Ramos (cell line): ENCODE measurements around the gene DNAH11.
"Not testable (repeated sequence)": the region's sequence is repeated elsewhere in the genome, so short reads cannot be mapped to it uniquely, and the experiment has no call there.

Source experiments
- in situ Hi-C: fragments of 300-500 bp; cut with MboI; formaldehyde crosslinking; loops from one replicate; pipeline ENCODE4 v1.14.3; 2022; ENCODE audit warnings: low sequenced_read_pairs; ENCODE audit not compliant: unreplicated experiment

Gene DNAH11

GRCh38 chr7:21616796-21617436 is 74.1 kb downstream of the DNAH11 start:
- in situ Hi-C loops, result no loop called here

- in situ Hi-C loops, result no loop called here
Measured at GRCh38 chr7:21617513-21617912, 74.7 kb downstream of the DNAH11 start.

- in situ Hi-C loops, result no loop called here
Measured at GRCh38 chr7:21617916-21618390, 75.1 kb downstream of the DNAH11 start.

GRCh38 chr7:21618706-21619105 is 75.9 kb downstream of the DNAH11 start:
- in situ Hi-C loops, result no loop called here

GRCh38 chr7:21620054-21620453 is 77.2 kb downstream of the DNAH11 start:
- in situ Hi-C loops, result no loop called here

GRCh38 chr7:21624320-21624719 is 81.5 kb downstream of the DNAH11 start:
- in situ Hi-C loops, result no loop called here

- in situ Hi-C loops, result no loop called here
Measured at GRCh38 chr7:21636694-21637093, 93.9 kb downstream of the DNAH11 start.

- in situ Hi-C loops, result no loop called here
Measured at GRCh38 chr7:21639206-21639868, 96.5 kb downstream of the DNAH11 start.

GRCh38 chr7:21640105-21640504 is 97.3 kb downstream of the DNAH11 start:
- in situ Hi-C loops, result no loop called here

GRCh38 chr7:21641546-21641945 is 98.7 kb downstream of the DNAH11 start:
- in situ Hi-C loops, result no loop called here

- in situ Hi-C loops, result no loop called here
Measured at GRCh38 chr7:21642422-21642821, 99.6 kb downstream of the DNAH11 start.

- in situ Hi-C loops, result no loop called here
Measured at GRCh38 chr7:21651697-21652096, 108.9 kb downstream of the DNAH11 start.

GRCh38 chr7:21653623-21654022 is 110.8 kb downstream of the DNAH11 start:
- in situ Hi-C loops, result no loop called here

GRCh38 chr7:21656081-21656480 is 113.2 kb downstream of the DNAH11 start:
- in situ Hi-C loops, result no loop called here

GRCh38 chr7:21656796-21657195 is 114.0 kb downstream of the DNAH11 start:
- in situ Hi-C loops, result no loop called here

- in situ Hi-C loops, result no loop called here
Measured at GRCh38 chr7:21670496-21670895, 127.7 kb downstream of the DNAH11 start.

- in situ Hi-C loops, result no loop called here
Measured at GRCh38 chr7:21671859-21672258, 129.0 kb downstream of the DNAH11 start.

- in situ Hi-C loops, result no loop called here
Measured at GRCh38 chr7:21675255-21675654, 132.4 kb downstream of the DNAH11 start.

GRCh38 chr7:21690705-21691104 is 147.9 kb downstream of the DNAH11 start:
- in situ Hi-C loops, result no loop called here

GRCh38 chr7:21691146-21691545 is 148.3 kb downstream of the DNAH11 start:
- in situ Hi-C loops, result not testable (repeated sequence)

GRCh38 chr7:21700587-21700986 is 157.7 kb downstream of the DNAH11 start:
- in situ Hi-C loops, result not testable (repeated sequence)

- in situ Hi-C loops, result no loop called here
Measured at GRCh38 chr7:21702303-21702702, 159.5 kb downstream of the DNAH11 start.
